ENCODE data around the gene CADPS2. TPM values are rescaled to one million over a fixed set of nuclear protein-coding genes. Genes with fewer than 3 reads are reported as not detected.
A peak's percentile ranks its signal among the peaks of the same experiment; 100 is the strongest.

The CADPS2 gene
- total and polyA plus RNA-seq, 2 donors (not counting 3 experiments of a cell fraction or from before 2014, with no cell fraction given), result 9.5 to 22.6 TPM

GRCh38 chr7:122626785-122627184 lies 259.5 kb downstream of the CADPS2 start:
- ChIA-PET CTCF (no interaction called here), POLR2A (no interaction called here)
- dilution Hi-C loops (cut with MboI; ENCODE audit: extremely low pct_ligation_motif_present, low sequenced_read_pairs), result no loop called here
- intact Hi-C loops (cut with micrococcal nuclease), result no loop called here
- Histone ChIP-seq H3K9me3 (replicated peaks; ENCODE audit: control insufficient read depth, insufficient read depth, low read length) (no peaks in the 10 kb centered on the region), H3K9ac (replicated peaks; ENCODE audit: extremely low read depth, insufficient read depth, low read length) (no peak overlapping the region), H2AFZ (ENCODE audit: low read depth, low read length) (no peak overlapping the region), H3K79me2 (ENCODE audit: control insufficient read depth, insufficient read depth, low read length) (no peaks in the 10 kb centered on the region), H3K4me2 (ENCODE audit: insufficient read depth, low read length) (no peak overlapping the region), H3K36me3 (ENCODE audit: control insufficient read depth in 2 of 2, extremely low read depth in 1 of 2, insufficient read depth in 2 of 2, low read length in 2 of 2) (no peaks in the 10 kb centered on the region), H4K20me1 (replicated peaks; ENCODE audit: control insufficient read depth, extremely low read depth, insufficient read depth, low read length) (no peaks in the 10 kb centered on the region), H3K4me3 (replicated peaks in 1 of 3; ENCODE audit: insufficient read depth in 1 of 3, low read depth in 1 of 3, low read length in 3 of 3) (no peak overlapping the region), H3K9me1 (replicated peaks; ENCODE audit: control insufficient read depth, extremely low read depth, insufficient read depth, low read length) (no peaks in the 10 kb centered on the region), H3K27me3 (ENCODE audit: control insufficient read depth in 2 of 2, insufficient read depth in 2 of 2, low read length in 2 of 2) (no peaks in the 10 kb centered on the region), H3K27ac (ENCODE audit: insufficient read depth, low read depth, low read length) (no peak overlapping the region), H3K4me1 (ENCODE audit: control insufficient read depth, extremely low read depth, insufficient read depth, low read length) (peaks cover 3% of the 10 kb centered on the region)
- BruUV-seq (replicated peaks), result no TSS peak
- DNase-seq (ENCODE audit: low read depth, low spot score) (peak; percentile 13), FAIRE-seq (no peak)
- TF ChIP-seq MYC (IDR thresholded peaks at IDR 0.05; ENCODE audit: low read depth, low read length) (no peak), POLR2AphosphoS5 (IDR thresholded peaks at IDR 0.05; ENCODE audit: insufficient read depth, low read depth, low read length) (no peak), EZH2 (IDR thresholded peaks at IDR 0.05; ENCODE audit: borderline replicate concordance, low read depth, low read length, severe bottlenecking) (no peak), MAX (IDR thresholded peaks at IDR 0.05; ENCODE audit: insufficient read depth, insufficient read length) (no peak), JUN (IDR thresholded peaks at IDR 0.05; ENCODE audit: borderline replicate concordance, insufficient read depth, insufficient read length, low read depth) (no peak), GATA2 (IDR thresholded peaks at IDR 0.05; ENCODE audit: insufficient read depth, insufficient read length, low read depth, low read length) (no peak), POLR2A (IDR thresholded peaks at IDR 0.05; ENCODE audit: low read depth, low read length) (no peak), FOS (IDR thresholded peaks at IDR 0.05; ENCODE audit: borderline replicate concordance, insufficient read depth, low read length) (no peak)
- TF ChIP-seq, protein P1, sequence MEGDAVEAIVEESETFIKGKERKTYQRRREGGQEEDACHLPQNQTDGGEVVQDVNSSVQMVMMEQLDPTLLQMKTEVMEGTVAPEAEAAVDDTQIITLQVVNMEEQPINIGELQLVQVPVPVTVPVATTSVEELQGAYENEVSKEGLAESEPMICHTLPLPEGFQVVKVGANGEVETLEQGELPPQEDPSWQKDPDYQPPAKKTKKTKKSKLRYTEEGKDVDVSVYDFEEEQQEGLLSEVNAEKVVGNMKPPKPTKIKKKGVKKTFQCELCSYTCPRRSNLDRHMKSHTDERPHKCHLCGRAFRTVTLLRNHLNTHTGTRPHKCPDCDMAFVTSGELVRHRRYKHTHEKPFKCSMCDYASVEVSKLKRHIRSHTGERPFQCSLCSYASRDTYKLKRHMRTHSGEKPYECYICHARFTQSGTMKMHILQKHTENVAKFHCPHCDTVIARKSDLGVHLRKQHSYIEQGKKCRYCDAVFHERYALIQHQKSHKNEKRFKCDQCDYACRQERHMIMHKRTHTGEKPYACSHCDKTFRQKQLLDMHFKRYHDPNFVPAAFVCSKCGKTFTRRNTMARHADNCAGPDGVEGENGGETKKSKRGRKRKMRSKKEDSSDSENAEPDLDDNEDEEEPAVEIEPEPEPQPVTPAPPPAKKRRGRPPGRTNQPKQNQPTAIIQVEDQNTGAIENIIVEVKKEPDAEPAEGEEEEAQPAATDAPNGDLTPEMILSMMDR (IDR thresholded peaks at IDR 0.05; ENCODE audit: extremely low read depth in 1 of 2, insufficient read depth in 1 of 2, low read depth in 1 of 2, low read length in 2 of 2), result no peak
